ENCODE data around the gene CATSPERZ.
"Not testable (repeated sequence)": the region's sequence is repeated elsewhere in the genome, so short reads cannot be mapped to it uniquely, and the experiment has no call there.

Gene CATSPERZ

DNA sequence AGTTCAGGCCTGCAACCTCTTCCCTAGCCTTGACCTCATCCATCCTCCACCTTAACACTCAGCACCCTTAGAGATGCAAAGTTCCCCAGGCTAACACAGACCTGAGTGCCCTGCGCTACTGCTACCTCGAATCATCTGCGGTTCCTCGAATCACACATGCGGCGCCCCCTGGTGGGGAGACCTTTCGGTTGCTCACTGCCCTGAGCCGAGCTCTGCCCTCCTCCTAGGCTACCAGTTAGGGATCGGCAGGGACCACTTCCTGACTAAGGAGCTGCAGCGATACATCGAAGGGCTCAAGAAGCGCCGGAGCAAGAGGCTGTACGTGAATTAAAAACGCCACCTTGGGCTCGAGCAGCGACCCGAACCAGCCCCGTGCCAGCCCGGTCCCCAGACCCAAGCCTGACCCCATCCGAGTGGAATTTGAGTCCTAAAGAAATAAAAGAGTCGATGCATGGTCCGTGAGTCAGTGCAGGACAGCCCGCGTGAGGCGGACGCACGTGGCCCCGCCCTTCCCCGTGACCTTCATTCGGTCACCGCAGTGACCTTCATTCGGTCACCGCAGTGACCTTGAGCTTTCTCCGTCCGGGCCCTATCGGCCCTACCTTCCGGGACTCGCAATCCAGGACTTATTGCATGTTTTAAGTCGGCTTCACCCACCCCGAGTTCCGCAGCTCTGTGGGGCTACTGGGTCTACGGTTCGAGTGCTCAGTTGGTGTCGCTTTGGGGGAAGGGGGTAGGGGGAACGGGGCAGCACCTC, 4.3 kb downstream of the CATSPERZ start:
- DNase-seq, result peak; percentile 96

DNA sequence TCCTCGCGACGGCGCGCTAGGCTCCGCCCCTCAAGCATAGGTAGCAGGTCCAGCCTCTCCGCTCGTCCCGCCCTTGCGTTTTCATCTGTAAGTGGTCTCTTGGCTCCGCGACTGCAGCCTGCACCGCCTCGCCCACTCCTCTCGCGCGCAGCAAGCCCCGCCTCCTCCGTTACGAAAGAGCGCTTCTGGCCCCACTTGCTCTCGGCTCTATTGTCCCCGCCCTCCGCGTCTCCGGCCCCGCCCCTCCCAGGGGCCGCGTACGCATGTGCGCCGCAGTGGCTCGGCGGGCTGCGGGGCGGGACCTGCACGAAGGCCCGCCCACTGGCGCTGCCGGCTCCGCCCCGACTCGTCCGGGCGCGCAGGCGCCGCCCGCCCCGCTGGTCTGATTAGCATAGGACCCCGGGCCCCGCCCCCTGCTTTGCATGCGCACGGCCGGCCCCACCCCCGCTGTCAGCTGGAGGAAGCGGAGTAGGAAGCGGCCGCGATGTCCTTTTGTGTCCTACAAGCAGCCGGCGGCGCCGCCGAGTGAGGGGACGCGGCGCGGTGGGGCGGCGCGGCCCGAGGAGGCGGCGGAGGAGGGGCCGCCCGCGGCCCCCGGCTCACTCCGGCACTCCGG, 5.0 kb downstream of the CATSPERZ start, which contains the start of gene ESRRA:
Gene ESRRA, plus strand, starts transcription at position 450 of the 616 bp plus-strand sequence. CDS start 1,656 bp downstream, outside the sequence.
- DNase-seq, result peak; percentile 100

DNA sequence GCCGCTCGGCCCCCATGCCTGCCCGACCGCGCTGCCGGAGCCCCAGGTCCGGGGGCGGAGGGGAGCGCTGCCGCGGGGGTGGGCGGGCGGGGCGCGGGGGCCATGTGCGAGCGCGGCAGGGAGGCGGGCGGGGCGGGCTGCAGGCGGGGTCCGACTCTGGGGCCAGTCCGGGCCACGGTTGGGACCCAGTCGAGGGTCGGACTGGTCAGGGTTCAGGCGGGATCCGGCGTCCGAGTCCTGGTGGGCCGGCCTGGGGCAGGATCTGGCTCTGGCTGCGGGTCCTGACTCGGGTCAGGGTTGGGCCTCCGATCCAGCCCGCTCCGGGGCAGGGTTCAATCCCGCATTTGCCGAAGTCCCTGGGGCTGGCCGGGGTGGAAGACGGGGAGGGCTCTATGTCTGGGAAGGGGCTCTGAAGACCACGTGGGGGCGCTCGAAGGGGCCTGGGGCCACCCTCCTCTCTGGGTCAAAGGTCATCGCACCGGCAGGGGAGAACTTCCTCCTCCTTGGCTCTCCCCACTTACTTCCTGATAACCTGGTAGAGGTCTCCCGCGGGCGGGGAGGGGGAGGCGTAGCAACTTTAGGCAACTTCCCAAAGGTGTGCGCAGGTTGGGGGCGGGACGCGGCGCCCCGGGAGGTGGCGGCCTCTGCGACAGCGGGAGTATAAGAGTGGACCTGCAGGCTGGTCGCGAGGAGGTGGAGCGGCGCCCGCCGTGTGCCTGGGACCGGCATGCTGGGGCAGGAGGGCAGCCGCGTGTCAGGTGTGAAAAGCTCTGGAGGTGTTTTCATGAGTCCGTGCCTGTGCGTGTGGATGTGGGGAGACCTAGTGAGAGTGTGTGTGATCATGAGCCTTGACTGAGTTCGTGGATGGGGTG, 5.8 kb downstream of the CATSPERZ start:
- DNase-seq, result peak; percentile 64

DNA sequence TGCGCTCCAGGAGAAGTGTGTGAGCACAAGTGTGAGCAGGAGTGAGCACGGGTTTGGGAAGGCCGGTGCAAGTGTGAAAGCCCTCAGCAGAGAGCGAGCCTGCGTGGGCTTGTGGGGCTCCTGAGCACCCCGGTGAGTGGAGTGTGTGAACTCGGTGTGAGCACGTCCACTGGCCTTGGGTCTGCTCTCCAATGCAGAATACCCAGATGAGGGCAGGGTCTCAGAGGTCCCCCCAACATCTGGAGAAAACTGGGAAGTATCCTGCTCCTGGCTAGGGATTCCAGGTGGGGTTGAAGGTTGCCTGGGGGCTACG, 6.4 kb downstream of the CATSPERZ start:
- DNase-seq, result no peak

DNA sequence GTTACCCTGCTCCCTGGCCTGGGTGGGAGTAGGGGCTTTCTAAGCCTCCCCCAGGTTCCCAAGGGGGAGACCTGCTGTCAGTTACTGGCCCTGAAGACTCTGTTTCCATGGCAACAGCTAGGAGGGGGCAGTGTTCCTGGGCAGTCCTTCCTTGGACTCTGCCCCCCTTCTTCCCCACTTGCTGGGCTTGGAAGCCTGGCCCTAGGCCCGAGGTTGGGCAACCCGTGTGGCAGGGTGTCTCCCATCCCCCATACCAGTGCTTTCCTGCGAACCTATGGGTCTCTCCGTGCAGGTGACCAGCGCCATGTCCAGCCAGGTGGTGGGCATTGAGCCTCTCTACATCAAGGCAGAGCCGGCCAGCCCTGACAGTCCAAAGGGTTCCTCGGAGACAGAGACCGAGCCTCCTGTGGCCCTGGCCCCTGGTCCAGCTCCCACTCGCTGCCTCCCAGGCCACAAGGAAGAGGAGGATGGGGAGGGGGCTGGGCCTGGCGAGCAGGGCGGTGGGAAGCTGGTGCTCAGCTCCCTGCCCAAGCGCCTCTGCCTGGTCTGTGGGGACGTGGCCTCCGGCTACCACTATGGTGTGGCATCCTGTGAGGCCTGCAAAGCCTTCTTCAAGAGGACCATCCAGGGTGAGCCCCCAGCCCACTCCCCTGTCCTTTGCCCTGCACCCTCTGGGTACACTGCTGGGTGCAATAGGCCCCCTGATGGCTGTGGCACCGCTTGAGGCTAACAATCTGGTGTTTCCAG, 6.9 kb downstream of the CATSPERZ start:
- no peak for DNase-seq

DNA sequence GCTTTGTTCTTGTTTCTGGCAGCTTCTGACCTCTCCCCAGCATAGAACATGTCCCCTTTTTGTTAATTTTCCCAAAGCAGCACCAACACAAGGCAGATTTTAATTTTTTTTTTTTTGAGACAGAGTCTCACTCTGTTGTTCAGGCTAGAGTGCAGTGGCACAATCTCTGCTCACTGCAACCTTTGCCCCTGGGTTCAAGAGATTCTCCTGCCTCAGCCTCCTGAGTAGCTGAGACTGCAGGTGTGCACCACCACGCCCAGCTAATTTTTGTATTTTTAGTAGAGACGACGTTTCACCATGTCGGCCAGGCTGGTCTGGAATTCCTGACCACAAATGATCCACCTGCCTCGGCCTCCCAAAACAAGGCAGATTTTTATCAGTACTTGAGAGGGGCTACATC, 7.6 kb downstream of the CATSPERZ start:
- DNase-seq, result not testable (repeated sequence)

DNA sequence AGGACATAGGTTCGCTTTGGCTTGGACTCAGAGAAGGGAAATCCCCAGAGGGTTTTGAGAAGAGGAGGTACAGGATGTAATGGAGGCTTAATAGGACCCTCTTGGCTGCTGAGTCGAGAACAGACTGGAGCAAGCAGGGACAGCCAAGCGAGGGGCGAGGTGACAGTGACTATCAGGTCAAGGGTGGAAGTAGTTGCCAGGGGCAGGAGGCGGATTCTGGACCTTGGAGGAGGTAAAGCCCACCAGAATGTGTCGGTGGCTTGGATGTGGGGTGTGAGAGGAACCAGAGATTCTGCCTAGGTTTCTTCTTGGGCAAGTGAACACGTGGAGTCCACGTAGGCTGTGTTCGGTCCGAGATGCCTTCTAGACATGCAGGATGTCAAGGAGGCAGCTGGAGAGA, 12.8 kb downstream of the CATSPERZ start:
- DNase-seq, result no peak

DNA sequence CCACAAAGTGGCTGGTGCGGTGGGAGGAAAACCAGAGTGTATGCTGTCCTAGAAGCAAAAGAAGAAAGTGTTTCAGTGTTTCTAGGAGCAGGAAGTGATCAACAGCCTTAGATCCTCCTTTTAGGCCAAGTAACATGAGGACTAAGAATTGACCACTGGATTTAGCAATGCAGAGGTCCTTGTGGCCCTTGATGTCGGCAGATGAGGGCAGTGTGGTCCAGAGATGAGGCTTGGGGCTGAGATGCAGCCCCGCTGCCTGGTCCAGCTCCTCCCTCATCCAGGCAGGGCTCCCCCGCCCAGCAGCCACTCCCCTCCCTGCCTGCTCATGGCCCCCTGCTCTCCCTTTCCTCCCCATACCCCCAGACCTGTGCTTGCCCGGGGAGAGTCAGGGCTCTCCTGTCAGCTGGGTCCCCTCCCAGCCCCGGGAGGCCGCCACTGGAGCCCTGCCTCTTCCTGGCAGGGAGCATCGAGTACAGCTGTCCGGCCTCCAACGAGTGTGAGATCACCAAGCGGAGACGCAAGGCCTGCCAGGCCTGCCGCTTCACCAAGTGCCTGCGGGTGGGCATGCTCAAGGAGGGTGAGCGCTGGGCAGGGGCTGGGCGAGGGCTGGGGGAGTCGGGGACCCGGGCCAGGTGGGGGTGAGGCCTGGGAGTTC, 13.5 kb downstream of the CATSPERZ start:
- DNase-seq, result no peak

DNA sequence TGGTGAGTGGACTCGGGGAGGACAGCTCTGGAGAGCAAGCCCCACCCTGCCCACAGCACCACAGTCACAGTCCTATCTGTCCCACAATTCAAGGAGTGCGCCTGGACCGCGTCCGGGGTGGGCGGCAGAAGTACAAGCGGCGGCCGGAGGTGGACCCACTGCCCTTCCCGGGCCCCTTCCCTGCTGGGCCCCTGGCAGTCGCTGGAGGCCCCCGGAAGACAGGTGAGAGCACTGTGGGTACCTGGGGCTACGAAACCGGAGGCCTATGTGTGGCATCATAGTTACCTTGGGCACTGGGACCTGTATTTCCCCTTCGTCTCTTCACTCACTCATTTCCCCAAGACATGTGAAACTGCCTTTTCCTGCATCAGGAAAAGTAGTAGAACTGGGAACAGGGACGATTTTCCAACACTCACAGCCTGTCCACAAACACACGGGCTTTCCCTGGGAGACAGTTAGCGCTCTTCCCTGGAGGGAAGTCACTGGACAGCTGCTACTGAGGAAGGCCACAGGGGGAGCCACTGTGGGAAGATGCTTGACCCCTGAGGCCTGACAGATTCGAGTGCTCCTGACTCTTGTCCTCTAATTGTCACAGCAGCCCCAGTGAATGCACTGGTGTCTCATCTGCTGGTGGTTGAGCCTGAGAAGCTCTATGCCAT, 14.1 kb downstream of the CATSPERZ start:
- no peak for DNase-seq

DNA sequence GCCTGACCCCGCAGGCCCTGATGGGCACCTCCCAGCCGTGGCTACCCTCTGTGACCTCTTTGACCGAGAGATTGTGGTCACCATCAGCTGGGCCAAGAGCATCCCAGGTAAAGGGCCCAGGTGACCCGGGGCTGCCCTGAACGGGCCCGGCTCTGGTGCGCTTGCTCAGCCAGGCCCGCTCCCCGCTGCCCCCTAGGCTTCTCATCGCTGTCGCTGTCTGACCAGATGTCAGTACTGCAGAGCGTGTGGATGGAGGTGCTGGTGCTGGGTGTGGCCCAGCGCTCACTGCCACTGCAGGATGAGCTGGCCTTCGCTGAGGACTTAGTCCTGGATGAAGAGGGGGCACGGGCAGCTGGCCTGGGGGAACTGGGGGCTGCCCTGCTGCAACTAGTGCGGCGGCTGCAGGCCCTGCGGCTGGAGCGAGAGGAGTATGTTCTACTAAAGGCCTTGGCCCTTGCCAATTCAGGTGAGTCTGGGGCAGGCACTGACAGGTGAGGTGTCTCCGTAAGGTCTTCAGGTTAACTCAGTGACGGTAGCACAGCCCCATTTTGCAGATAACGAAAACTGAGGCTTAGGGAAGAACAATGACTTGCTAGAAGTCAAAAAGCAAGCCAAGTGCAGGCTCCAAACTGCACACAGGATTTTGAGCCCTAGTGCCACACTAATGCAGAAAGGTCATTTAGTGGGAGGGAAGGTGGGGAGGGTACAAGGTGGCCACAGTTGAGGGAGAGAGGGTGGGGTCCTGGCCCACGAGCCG, 14.8 kb downstream of the CATSPERZ start:
- DNase-seq, result no peak

DNA sequence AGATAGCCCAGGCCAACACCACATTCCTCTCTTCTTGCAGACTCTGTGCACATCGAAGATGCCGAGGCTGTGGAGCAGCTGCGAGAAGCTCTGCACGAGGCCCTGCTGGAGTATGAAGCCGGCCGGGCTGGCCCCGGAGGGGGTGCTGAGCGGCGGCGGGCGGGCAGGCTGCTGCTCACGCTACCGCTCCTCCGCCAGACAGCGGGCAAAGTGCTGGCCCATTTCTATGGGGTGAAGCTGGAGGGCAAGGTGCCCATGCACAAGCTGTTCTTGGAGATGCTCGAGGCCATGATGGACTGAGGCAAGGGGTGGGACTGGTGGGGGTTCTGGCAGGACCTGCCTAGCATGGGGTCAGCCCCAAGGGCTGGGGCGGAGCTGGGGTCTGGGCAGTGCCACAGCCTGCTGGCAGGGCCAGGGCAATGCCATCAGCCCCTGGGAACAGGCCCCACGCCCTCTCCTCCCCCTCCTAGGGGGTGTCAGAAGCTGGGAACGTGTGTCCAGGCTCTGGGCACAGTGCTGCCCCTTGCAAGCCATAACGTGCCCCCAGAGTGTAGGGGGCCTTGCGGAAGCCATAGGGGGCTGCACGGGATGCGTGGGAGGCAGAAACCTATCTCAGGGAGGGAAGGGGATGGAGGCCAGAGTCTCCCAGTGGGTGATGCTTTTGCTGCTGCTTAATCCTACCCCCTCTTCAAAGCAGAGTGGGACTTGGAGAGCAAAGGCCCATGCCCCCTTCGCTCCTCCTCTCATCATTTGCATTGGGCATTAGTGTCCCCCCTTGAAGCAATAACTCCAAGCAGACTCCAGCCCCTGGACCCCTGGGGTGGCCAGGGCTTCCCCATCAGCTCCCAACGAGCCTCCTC, 15.7 kb downstream of the CATSPERZ start:
- not testable (repeated sequence) for DNase-seq

DNA sequence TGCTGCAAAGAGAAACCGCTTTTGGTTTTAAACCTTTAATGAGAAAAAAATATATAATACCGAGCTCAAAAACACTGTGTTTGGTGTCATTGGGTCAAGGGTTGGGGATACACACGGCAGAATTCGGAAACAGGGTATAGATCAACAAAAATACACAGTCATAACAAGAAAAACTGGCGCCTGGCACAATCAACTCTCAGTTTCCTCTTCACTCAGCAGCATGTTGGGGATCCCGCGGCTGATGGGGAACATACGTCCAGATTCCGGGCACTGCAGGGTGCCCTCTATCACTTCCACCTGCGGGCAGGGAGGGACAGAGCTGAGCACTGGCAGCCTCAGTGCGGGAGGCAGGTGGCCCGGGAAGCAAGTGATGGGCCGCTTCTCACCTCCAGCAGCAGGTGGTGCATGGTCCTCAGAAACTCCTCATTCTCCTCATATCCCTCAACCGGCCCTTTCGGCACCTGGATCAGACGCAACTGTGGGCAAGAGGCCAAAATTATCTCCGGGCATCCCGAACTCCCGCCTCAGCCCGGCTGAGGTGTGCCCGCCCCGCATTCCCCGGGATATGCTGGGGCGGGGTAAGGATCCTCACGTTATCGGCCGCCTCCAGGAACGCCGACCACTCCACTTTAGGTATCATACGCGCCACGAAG, 16.6 kb downstream of the CATSPERZ start:
- DNase-seq, result peak; percentile 41

DNA sequence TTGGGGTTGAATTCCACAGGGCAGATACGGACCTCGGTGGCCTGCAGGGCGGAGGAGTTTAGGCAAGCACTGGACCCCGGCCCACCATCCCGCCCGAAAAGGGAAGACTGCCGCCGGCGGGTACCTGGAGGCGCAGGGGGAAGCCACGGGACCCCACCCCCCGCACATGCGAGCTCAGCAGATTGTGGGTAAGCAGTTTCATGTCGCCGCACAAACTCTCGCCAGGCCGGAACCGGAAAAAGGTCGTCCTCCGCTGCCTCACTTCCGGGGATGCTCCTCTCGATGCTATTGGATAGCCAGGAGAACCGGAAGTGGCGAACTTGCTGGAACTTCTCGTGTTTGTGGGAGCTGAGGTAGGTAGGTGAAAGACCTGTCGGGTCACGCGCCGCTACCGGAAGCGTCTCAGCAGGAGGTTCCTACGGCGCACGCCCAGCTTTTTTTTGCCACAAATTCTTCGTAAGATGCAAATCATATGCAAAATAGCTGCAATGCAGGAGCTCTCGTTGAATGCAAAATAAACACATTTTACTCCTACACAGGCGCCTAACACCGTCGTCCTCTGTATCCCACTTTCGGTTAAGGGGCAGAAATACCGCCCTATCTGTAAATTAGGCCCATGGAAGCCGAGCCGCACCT, 17.3 kb downstream of the CATSPERZ start, which contains the start of gene TRMT112:
Gene TRMT112, minus strand, starts transcription at position 235 of the 636 bp plus-strand sequence. Its CDS starts 33 bp downstream, at position 202.
- peak; percentile 93 for DNase-seq

DNA sequence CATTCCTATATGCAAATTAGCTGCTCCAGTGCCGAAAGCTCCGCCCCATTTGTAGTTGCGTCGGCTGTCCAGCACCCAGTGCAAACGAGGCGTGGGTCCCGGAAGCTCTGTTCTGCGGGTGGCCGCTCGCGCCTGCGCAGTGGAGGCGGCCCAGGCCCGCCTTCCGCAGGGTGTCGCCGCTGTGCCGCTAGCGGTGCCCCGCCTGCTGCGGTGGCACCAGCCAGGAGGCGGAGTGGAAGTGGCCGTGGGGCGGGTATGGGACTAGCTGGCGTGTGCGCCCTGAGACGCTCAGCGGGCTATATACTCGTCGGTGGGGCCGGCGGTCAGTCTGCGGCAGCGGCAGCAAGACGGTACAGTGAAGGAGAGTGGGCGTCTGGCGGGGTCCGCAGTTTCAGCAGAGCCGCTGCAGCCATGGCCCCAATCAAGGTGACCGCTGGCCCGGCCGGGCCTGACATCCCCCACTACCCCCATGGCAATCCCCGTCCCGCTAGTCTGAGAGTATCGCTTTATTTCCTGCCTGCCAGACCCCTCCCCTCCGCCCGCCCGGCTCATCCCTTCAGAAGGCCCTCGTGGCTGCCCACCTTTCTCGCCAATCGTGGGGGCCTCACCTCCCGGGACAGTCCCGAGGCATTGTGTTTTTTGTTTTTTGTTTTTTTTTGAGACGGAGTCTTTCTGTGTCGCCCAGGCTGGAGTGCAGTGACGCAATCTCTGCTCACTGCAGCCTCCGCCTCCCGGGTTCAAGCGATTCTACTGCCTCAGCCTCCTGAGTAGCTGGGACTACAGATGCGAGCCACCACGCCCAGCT, 18.0 kb downstream of the CATSPERZ start, which contains the start of gene PRDX5:
Gene PRDX5, plus strand, starts transcription at position 161 of the 805 bp plus-strand sequence. Its CDS starts 95 bp downstream, at position 256.
- peak; percentile 92 for DNase-seq

DNA sequence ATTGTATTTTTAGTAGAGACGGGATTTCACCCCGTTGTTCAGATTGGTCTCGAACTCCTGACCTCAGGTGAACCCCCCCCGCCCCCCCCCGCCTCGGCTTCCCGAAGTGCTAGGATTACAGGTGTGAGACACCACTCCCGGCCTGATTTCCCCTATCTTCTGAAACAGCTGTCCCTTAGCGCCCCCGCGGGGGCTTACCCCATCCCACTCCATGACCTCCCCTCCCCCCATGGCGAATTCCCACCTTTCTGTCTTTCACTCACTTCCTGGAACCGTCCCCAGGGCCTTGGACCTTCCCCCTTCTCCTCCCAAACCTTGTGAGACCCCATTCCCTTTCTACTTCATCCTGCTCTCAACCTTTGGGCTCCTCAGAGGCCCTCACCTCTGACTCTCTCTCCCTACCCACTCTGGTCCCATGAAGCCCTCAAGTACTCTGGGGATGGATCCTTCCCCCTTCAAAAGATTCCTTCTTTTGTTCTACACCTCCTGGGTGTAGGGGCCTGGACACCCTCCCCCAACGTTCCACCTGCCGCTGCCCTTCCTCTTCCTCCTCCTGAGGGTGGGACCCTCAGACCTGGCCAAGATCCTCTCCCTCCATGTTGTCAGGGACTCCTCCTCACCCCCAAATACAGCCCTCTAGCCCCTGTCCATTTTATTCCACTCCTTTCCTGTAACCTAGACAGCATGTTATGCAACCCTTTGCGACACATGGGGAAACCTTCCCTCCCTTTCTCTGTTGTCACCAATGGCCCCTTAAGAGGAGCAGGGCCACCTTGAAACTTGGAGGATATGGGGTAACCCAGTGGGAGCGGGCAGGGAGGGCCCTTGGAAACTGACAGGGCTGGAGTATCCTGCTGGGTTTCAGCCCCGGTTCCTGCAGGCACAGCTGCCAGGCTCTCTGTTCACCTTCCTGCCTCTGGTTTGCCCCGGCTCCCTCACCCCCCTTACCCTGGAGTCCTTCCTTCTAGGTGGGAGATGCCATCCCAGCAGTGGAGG, 18.9 kb downstream of the CATSPERZ start:
- no peak for DNase-seq

DNA sequence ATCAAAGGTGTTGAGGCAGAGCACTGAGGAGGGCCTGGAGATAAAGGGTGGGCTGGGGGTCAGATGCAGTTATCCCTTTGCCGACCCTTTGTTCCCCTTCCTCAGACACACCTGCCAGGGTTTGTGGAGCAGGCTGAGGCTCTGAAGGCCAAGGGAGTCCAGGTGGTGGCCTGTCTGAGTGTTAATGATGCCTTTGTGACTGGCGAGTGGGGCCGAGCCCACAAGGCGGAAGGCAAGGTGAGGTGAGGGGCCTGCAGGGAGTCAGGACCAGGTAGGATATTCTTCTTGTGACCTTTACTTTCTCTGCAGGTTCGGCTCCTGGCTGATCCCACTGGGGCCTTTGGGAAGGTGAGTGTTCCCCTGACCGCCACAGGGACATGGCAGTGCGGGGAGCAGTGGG, 20.4 kb downstream of the CATSPERZ start:
- DNase-seq, result no peak
